Activated T-cell treated with anti-CD3 and anti-CD28 coated beads, Interleukin-2, amount 50 U/mL, for 4 hours (primary cell): Measurements from ENCODE around the gene TRAK2. TPM values are rescaled to one million over a fixed set of nuclear protein-coding genes. Genes with fewer than 3 reads are reported as not detected.

Experiments used
- ATAC-seq, 2 donors: fragments of 200-7000 bp; cut with Tn5 transposase; one replicate each; pipeline ENCODE4 v1.10.0; 2021
- DNase-seq: peaks from one replicate; pipeline ENCODE4 v3.0.0-alpha.2; 2020
- H3K27me3 Mint-ChIP-seq: one replicate; pipeline ENCODE4 v1.8.0; 2021; ENCODE audit warnings: low read depth, mixed read lengths
- H3K36me3 Mint-ChIP-seq: one replicate; pipeline ENCODE4 v1.8.0; 2022; ENCODE audit warnings: mixed read lengths; ENCODE audit not compliant: insufficient read depth
- H3K4me1 Mint-ChIP-seq: one replicate; pipeline ENCODE4 v1.8.0; 2021; ENCODE audit warnings: low read depth, mixed read lengths
- H3K4me3 Mint-ChIP-seq: one replicate; pipeline ENCODE4 v1.8.0; 2021; ENCODE audit warnings: mild to moderate bottlenecking, moderate library complexity, mixed read lengths
- H3K9me3 Mint-ChIP-seq: one replicate; pipeline ENCODE4 v1.8.0; 2021; ENCODE audit warnings: mixed read lengths
- total RNA-seq, 3 donors: library from RNA; stranded (reverse); gene quantifications; one replicate each; pipeline ENCODE4 v1.2.1, GENCODE V29; 2021

The TRAK2 gene
- total RNA-seq, 3 donors from 2014 or later, result 18.1 to 18.4 (median 18.4) TPM

DNA sequence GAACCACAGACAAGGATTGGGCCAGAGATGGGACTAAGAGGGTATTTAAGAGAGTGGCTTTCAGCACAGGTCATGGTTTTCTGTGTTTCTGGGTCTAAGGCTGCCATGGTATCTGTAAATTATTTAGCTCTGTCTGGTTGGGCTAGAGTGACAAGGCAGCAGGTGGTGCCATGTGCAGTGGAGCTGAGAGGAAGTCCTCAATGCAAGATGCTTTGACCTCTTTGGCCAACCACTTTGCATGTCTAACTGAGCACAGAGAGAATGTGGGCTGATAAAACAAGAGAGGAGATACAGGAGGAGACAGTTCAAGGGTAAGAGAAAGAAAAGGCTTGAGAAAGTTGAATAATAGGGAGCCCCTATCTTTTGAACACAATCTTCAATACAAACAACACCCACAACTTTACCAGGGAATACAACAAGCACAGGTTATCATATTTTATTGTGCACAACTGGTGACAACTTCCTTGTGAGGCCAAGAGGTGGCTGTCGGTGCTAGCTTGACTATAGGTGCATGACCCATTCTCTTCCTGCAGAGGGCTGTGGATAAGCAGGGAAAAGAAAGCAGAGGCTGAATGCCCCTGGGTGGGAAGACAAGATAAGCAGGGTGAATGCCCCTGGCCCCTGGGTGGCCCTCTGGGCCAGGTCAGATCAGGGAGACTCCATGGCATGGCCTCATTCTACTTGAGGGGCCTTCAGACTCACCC is 106.4 kb downstream of the TRAK2 start:
- Mint-ChIP-seq H3K27me3 (no peaks in the 10 kb centered on the region), H3K4me3 (no peak overlapping the region), H3K4me1 (peaks cover 8% of the 10 kb centered on the region), H3K9me3 (peaks cover 4% of the 10 kb centered on the region), H3K36me3 (peaks cover 53% of the 10 kb centered on the region)
- ATAC-seq (no peak), DNase-seq (no peak)

DNA sequence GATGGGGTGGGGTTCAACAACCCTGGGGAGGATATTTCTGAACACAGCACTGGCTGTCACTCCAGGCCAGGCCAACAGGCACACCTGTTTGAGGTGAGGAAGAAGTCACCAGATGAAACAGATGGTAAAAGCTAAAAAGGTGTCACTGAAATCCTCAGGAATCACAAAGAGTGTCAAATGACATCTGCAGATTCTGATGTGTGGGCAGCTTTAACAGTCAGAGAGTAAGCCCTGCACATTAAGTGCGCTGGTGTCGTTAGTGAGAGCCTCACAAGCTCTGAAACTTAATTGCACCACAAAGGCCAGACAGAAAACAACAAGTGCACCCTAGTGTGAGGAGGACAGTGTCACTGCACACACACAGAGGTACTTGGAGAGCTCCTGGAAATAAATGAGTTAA is 107.7 kb downstream of the TRAK2 start:
- no peak overlapping the region for H3K4me3 Mint-ChIP-seq
- peaks cover 12% of the 10 kb centered on the region for H3K9me3 Mint-ChIP-seq
- H3K27me3 Mint-ChIP-seq, result no peaks in the 10 kb centered on the region
- H3K36me3 Mint-ChIP-seq, result peaks cover 50% of the 10 kb centered on the region
- ATAC-seq (no peak), DNase-seq (no peak)
- peaks cover 8% of the 10 kb centered on the region for H3K4me1 Mint-ChIP-seq

DNA sequence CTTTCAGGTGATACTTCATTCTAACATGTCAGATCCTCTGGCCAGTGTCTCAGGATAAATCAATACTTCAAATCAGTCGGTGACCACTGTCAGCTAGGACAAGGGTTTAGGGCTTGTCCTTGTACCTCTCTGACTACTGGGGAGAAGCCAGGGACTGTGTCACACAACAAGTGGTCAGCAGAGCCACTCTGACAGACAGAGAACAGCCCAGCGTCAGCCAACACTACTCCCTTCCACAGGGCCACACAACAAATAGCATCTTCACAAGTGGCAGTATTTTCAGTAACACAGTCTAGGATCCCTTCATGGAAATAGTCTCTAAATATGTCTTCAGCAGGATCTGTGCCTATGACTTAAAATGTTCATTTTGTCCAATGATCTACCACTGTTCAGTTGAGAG is 108.3 kb downstream of the TRAK2 start:
- H3K4me1 Mint-ChIP-seq, result peaks cover 8% of the 10 kb centered on the region
- DNase-seq (no peak), ATAC-seq (no peak)
- H3K27me3 Mint-ChIP-seq, result no peaks in the 10 kb centered on the region
- peaks cover 50% of the 10 kb centered on the region for H3K36me3 Mint-ChIP-seq
- no peak overlapping the region for H3K4me3 Mint-ChIP-seq
- peaks cover 16% of the 10 kb centered on the region for H3K9me3 Mint-ChIP-seq

DNA sequence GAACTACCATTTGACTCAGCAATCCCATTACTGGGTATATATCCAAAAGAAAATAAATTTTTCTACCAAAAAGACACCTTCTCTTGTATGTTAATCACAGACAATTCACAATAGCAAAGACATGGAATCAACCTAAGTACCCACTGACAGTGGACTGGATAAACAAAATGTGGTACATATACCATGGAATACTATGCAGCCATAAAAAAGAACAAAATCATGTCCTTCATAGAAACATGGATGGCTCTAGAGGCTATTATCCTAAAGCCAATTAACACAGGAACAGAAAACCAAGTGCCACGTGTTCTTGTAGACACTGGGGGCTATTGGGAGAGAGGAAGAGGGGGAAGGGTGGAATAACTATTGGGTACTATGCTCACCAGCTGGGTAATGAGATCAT is 121.8 kb downstream of the TRAK2 start:
- Mint-ChIP-seq H3K27me3 (no peaks in the 10 kb centered on the region), H3K4me3 (no peak overlapping the region), H3K9me3 (peaks cover 17% of the 10 kb centered on the region), H3K36me3 (peaks cover 25% of the 10 kb centered on the region), H3K4me1 (peaks cover 11% of the 10 kb centered on the region)
- ATAC-seq, result no peak
- DNase-seq, result no peak

DNA sequence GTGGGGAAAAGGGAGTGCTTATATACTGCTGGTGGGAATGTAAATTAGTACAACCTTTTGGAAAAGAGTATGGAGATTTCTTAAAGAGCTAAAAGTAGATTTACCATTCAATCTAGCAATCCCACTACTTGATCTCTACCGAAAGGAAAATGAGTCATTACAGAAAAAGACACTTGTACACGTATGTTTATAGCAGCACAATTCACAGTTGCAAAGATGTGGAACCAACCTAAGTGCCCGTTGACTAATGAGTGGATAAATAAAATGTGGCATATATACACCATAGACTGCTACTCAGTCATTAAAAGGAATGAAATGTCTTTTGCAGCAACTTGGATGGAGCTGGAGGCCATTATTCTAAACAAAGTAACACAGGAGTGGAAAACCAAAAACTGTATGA is 123.6 kb downstream of the TRAK2 start:
- Mint-ChIP-seq H3K27me3 (no peaks in the 10 kb centered on the region), H3K9me3 (peaks cover 30% of the 10 kb centered on the region), H3K36me3 (peaks cover 35% of the 10 kb centered on the region), H3K4me1 (peaks cover 11% of the 10 kb centered on the region), H3K4me3 (no peak overlapping the region)
- no peak for ATAC-seq
- no peak for DNase-seq

Other genes starting within 250 kb of the TRAK2 start
- 10 to 100 TPM; 31.6 to 45.8 (median 36.9) TPM for gene CASP8, start 190.9 kb downstream of the TRAK2 start, total RNA-seq
- 1 to 10 TPM in 1 of 3 donors, under 1 TPM in 2; 0.63 to 1.5 (median 0.87) TPM for gene FLACC1, start 94.1 kb downstream of the TRAK2 start, total RNA-seq
- gene STRADB, start 282 bp upstream of the TRAK2 start, total RNA-seq, result 10 to 100 TPM; 10.8 to 15.9 (median 11.9) TPM
- gene TMEM237, start 192.0 kb upstream of the TRAK2 start, total RNA-seq, result 10 to 100 TPM in 2 of 3 donors, 1 to 10 TPM in 1; 6.8 to 10.9 (median 10.5) TPM
- not detected for gene MPP4, start 247.2 kb upstream of the TRAK2 start, total RNA-seq